WTC11 (cell line): Measurements from ENCODE around the gene PLIN5. TPM values are rescaled to one million over a fixed set of nuclear protein-coding genes. Genes with fewer than 3 reads are reported as not detected.

Source experiments
- ATAC-seq: fragments of 200-7000 bp; cut with Tn5 transposase; 2 replicates; pipeline ENCODE4 v1.10.0; 2021; ENCODE audit warnings: mild to moderate bottlenecking, moderate library complexity
- CTCF ChIA-PET: fragments of 300-600 bp; sonication (Branson Sonifier 250); formaldehyde crosslinking; loops from one replicate; lab custom pipeline; 2021; ENCODE audit warnings: antibody characterized with exemption; lab: Charles Lee
- POLR2A ChIA-PET: fragments of 350-600 bp; sonication (Branson Sonifier 250); formaldehyde crosslinking; loops from one replicate; lab custom pipeline; 2021; ENCODE audit warnings: antibody characterized with exemption; lab: Charles Lee
- DNase-seq: peaks from one replicate; pipeline ENCODE4 v3.0.0; 2021; ENCODE audit warnings: low spot score
- H3K27ac Mint-ChIP-seq: 2 replicates; pipeline ENCODE4 v1.8.0; 2021; ENCODE audit warnings: mixed read lengths
- H3K27me3 Mint-ChIP-seq: 2 replicates; pipeline ENCODE4 v1.8.0; 2021; ENCODE audit warnings: low read depth, mild to moderate bottlenecking, moderate library complexity, mixed read lengths
- H3K36me3 Mint-ChIP-seq: 2 replicates; pipeline ENCODE4 v1.8.0; 2021; ENCODE audit warnings: mixed read lengths
- H3K4me1 Mint-ChIP-seq: 2 replicates; pipeline ENCODE4 v1.8.0; 2022; ENCODE audit warnings: mixed read lengths
- H3K4me3 Mint-ChIP-seq: 2 replicates; pipeline ENCODE4 v1.8.0; 2021; ENCODE audit warnings: mild to moderate bottlenecking, moderate library complexity, mixed read lengths
- H3K9me3 Mint-ChIP-seq: 2 replicates; pipeline ENCODE4 v1.8.0; 2021; ENCODE audit warnings: mixed read lengths
- CBFB ChIP-seq: sonication (generic); formaldehyde crosslinking; IDR thresholded peaks from 2 replicates; pipeline ENCODE4 v1.8.1; 2022; ENCODE audit warnings: mild to moderate bottlenecking, low read depth, missing genetic modification reagents
- ELF4 ChIP-seq: sonication (generic); formaldehyde crosslinking; IDR thresholded peaks from 2 replicates; pipeline ENCODE4 v1.8.1; 2022; ENCODE audit warnings: low read depth, mild to moderate bottlenecking, moderate library complexity, missing genetic modification reagents
- ETV6 ChIP-seq: sonication (generic); formaldehyde crosslinking; IDR thresholded peaks from 2 replicates; pipeline ENCODE4 v1.8.1; 2022; ENCODE audit warnings: mild to moderate bottlenecking, missing genetic modification reagents
- FOXP1 ChIP-seq: sonication (generic); formaldehyde crosslinking; IDR thresholded peaks from 2 replicates; pipeline ENCODE4 v1.8.0; 2022; ENCODE audit warnings: missing genetic modification reagents, mild to moderate bottlenecking, moderate library complexity, borderline replicate concordance
- IRF2 ChIP-seq: sonication (generic); formaldehyde crosslinking; IDR thresholded peaks from 2 replicates; pipeline ENCODE4 v1.8.0; 2022; ENCODE audit warnings: low read depth, missing genetic modification reagents, borderline replicate concordance
- TEAD1 ChIP-seq: sonication (generic); formaldehyde crosslinking; IDR thresholded peaks from 2 replicates; pipeline ENCODE4 v1.8.0; 2022; ENCODE audit warnings: mild to moderate bottlenecking, missing genetic modification reagents
- ZBTB21 ChIP-seq: sonication (generic); formaldehyde crosslinking; IDR thresholded peaks from 2 replicates; pipeline ENCODE4 v1.8.1; 2023; ENCODE audit warnings: mild to moderate bottlenecking, missing genetic modification reagents, borderline replicate concordance
- ZNF219 ChIP-seq: sonication (generic); formaldehyde crosslinking; IDR thresholded peaks from 2 replicates; pipeline ENCODE4 v1.8.0; 2023; ENCODE audit warnings: missing genetic modification reagents, mild to moderate bottlenecking, borderline replicate concordance
- total RNA-seq: library from RNA; stranded (reverse); gene quantifications from 3 replicates; pipeline ENCODE4 v1.2.3, GENCODE V29; 2021
- TF ChIP-seq, protein P1 (sequence below): fragments of 200-600 bp; IDR thresholded peaks from 2 replicates; pipeline ENCODE4 v1.8.0; 2022; ENCODE audit warnings: antibody characterized with exemption
- TF ChIP-seq, protein P2 (sequence below): sonication (generic); formaldehyde crosslinking; IDR thresholded peaks from 2 replicates; pipeline ENCODE4 v1.8.0; 2022; ENCODE audit warnings: mild to moderate bottlenecking, missing genetic modification reagents
- TF ChIP-seq, protein P3 (sequence below): sonication (generic); formaldehyde crosslinking; IDR thresholded peaks from 2 replicates; pipeline ENCODE4 v1.8.1; 2023; ENCODE audit warnings: mild to moderate bottlenecking, missing genetic modification reagents, moderate library complexity
- TF ChIP-seq, protein P4 (sequence below): sonication (generic); formaldehyde crosslinking; IDR thresholded peaks from 2 replicates; pipeline ENCODE4 v1.8.0; 2023; ENCODE audit warnings: missing genetic modification reagents
- TF ChIP-seq, protein P5 (sequence below): fragments of 250-450 bp; sonication (Bioruptor Pico); IDR thresholded peaks from 2 replicates; pipeline ENCODE4 v1.9.0; 2021; ENCODE audit warnings: mild to moderate bottlenecking, borderline replicate concordance
- TF ChIP-seq, protein P6 (sequence below): sonication (generic); formaldehyde crosslinking; IDR thresholded peaks from 2 replicates; pipeline ENCODE4 v1.8.1; 2022; ENCODE audit warnings: mild to moderate bottlenecking, moderate library complexity, missing genetic modification reagents
- TF ChIP-seq, protein P7 (sequence below): sonication (generic); formaldehyde crosslinking; IDR thresholded peaks from 2 replicates; pipeline ENCODE4 v1.8.1; 2022; ENCODE audit warnings: low read depth, missing genetic modification reagents, borderline replicate concordance

Gene PLIN5
- total RNA-seq, 1 experiment from 2014 or later = 3.9 TPM

DNA sequence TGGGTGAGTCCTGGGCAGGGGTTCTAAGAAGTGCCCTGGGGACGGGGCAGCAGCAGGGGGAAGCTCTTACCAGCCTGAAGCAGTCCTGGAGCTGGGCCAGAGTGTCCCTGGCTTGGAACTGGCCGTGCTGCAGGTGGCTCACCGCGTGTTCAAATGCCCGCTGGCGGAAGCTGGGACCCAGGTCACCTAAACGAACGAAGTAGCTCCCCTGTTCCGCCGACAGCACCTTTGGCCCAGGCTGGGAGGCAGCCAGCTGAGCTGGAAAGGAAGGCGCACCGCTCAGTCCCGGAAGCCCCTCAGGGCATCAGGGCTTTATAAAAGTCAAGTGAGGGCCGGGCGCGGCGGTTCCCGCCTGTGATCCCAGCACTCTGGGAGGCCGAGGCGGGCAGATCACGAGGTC is 26.3 kb downstream of the PLIN5 start (continued):
- TF ChIP-seq, protein P1, sequence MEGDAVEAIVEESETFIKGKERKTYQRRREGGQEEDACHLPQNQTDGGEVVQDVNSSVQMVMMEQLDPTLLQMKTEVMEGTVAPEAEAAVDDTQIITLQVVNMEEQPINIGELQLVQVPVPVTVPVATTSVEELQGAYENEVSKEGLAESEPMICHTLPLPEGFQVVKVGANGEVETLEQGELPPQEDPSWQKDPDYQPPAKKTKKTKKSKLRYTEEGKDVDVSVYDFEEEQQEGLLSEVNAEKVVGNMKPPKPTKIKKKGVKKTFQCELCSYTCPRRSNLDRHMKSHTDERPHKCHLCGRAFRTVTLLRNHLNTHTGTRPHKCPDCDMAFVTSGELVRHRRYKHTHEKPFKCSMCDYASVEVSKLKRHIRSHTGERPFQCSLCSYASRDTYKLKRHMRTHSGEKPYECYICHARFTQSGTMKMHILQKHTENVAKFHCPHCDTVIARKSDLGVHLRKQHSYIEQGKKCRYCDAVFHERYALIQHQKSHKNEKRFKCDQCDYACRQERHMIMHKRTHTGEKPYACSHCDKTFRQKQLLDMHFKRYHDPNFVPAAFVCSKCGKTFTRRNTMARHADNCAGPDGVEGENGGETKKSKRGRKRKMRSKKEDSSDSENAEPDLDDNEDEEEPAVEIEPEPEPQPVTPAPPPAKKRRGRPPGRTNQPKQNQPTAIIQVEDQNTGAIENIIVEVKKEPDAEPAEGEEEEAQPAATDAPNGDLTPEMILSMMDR = no peak
- TF ChIP-seq ZBTB21 (CRISPR knock-in tag) = no peak
- TF ChIP-seq ETV6 (CRISPR knock-in tag) = no peak
- TF ChIP-seq, protein P2, sequence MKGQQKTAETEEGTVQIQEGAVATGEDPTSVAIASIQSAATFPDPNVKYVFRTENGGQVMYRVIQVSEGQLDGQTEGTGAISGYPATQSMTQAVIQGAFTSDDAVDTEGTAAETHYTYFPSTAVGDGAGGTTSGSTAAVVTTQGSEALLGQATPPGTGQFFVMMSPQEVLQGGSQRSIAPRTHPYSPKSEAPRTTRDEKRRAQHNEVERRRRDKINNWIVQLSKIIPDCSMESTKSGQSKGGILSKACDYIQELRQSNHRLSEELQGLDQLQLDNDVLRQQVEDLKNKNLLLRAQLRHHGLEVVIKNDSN (CRISPR knock-in tag) = no peak
- no peak for TF ChIP-seq TEAD1
- TF ChIP-seq IRF2 (CRISPR knock-in tag) = no peak

DNA sequence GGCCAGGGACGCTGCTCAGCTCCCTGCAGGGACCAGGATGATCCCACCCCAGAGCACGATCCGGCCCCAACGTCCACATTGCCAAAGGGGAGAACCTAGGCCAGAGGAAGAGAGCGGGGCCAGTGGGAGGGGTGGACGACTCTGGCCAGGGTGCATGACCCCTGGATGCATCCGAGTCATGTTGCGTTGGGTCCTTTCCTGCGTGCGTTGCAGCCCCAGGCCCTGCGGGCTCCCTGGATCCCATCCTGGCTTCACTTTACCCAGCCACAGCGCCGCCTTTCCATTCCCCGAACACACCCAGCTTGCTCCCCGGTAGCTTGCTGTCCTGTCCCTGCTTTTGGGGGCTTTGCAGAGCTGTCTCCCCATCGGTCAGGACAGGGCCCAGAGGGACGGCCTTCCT is 27.2 kb downstream of the PLIN5 start:
- H3K4me1 Mint-ChIP-seq = no peaks in the 10 kb centered on the region
- no peak for DNase-seq
- peaks cover 9% of the 10 kb centered on the region; the same call in 1 of the 2 replicates for H3K36me3 Mint-ChIP-seq
- no peak overlapping the region for H3K4me3 Mint-ChIP-seq
- no peaks in the 10 kb centered on the region for H3K9me3 Mint-ChIP-seq
- peaks cover 57% of the 10 kb centered on the region for H3K27me3 Mint-ChIP-seq
- POLR2A ChIA-PET = interaction anchor here (1.3 kb wide), 1 partner anchor 27 kb away, joined by 4 read pairs; the partner anchor contains the start of gene PLIN5
- no peak for TF ChIP-seq IRF2 (CRISPR knock-in tag)
- TF ChIP-seq, all 79 proteins: peak for 0
- no peak overlapping the region for H3K27ac Mint-ChIP-seq
- CTCF ChIA-PET = interaction anchor here (1.9 to 2.4 kb wide), 3 partner anchors 15 to 169 kb away, joined by 6 to 11 read pairs (median 7); no protein-coding TSS in a partner anchor
- no peak for ATAC-seq

DNA sequence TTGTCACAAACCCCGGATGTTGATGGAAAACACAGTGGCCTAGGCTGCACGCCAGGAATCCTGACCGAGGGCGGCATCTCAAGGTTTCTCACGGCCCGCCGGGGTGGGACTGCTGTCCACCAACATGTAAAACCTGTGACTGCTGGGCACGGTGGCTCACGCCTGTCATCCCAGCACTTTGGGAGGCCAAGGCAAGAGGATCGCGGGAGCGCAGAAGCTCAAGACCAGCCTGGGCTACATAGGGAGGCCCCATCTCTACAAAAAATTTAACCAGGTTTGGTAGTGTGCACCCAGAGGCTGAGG is 27.9 kb downstream of the PLIN5 start:
- ChIA-PET POLR2A (no interaction called here), CTCF (interaction anchor here (1.9 to 2.4 kb wide), 2 partner anchors 16 to 18 kb away, joined by 7 to 11 read pairs; no protein-coding TSS in a partner anchor)
- Mint-ChIP-seq H3K27ac (no peak overlapping the region), H3K4me3 (no peak overlapping the region), H3K9me3 (no peaks in the 10 kb centered on the region), H3K36me3 (peaks cover 10% of the 10 kb centered on the region), H3K27me3 (peaks cover 50% of the 10 kb centered on the region), H3K4me1 (no peaks in the 10 kb centered on the region)
- TF ChIP-seq, protein P3, sequence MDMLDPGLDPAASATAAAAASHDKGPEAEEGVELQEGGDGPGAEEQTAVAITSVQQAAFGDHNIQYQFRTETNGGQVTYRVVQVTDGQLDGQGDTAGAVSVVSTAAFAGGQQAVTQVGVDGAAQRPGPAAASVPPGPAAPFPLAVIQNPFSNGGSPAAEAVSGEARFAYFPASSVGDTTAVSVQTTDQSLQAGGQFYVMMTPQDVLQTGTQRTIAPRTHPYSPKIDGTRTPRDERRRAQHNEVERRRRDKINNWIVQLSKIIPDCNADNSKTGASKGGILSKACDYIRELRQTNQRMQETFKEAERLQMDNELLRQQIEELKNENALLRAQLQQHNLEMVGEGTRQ (CRISPR knock-in tag) = no peak
- TF ChIP-seq ELF4 (CRISPR knock-in tag) (no peak), CBFB (CRISPR knock-in tag) (no peak)
- TF ChIP-seq, protein P4, sequence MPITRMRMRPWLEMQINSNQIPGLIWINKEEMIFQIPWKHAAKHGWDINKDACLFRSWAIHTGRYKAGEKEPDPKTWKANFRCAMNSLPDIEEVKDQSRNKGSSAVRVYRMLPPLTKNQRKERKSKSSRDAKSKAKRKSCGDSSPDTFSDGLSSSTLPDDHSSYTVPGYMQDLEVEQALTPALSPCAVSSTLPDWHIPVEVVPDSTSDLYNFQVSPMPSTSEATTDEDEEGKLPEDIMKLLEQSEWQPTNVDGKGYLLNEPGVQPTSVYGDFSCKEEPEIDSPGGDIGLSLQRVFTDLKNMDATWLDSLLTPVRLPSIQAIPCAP (CRISPR knock-in tag) = no peak
- DNase-seq (no peak), ATAC-seq (no peak)

DNA sequence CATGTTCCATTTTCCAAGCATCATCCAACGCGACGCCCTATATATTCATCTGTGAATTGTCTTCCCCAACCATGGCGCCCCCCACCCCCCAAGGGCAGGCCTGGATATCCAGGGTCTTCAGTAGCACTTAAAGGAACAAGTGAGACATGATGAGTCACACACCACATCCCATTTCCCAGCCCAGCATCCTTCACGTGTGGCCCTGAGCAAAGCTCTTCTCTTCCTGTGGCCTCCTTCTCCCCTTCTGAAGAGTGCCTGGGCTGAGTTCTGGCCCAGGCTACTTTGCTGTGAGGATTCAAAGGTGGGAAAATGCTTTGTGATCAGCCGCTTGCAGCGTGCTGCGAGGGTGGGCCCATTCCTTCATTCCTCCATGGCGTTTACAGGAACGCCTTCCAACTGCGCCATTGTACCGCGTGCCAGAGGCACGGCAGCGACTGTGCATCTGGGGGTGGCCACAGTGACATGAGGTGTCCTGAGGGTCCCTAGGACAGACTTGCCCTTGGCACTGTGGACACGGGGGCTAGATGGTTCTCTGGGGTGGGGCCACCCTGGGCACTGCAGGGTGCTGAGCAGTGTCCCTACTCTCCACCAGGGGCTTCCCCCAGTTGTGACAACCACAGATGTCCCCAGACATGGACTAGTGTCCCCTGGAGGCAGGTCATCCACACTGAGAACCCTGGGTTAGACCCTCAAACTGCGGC is 28.4 kb downstream of the PLIN5 start:
- ATAC-seq = no peak
- Mint-ChIP-seq H3K4me3 (no peak overlapping the region), H3K27ac (no peak overlapping the region), H3K9me3 (no peaks in the 10 kb centered on the region), H3K36me3 (peaks cover 11% of the 10 kb centered on the region), H3K27me3 (peaks cover 45% of the 10 kb centered on the region), H3K4me1 (no peaks in the 10 kb centered on the region)
- POLR2A ChIA-PET = no interaction called here
- CTCF ChIA-PET = interaction anchor here (0.5 to 2.4 kb wide), 2 partner anchors 19 to 241 kb away, joined by 3 to 11 read pairs; no protein-coding TSS in a partner anchor
- DNase-seq = no peak
- TF ChIP-seq, protein P5, sequence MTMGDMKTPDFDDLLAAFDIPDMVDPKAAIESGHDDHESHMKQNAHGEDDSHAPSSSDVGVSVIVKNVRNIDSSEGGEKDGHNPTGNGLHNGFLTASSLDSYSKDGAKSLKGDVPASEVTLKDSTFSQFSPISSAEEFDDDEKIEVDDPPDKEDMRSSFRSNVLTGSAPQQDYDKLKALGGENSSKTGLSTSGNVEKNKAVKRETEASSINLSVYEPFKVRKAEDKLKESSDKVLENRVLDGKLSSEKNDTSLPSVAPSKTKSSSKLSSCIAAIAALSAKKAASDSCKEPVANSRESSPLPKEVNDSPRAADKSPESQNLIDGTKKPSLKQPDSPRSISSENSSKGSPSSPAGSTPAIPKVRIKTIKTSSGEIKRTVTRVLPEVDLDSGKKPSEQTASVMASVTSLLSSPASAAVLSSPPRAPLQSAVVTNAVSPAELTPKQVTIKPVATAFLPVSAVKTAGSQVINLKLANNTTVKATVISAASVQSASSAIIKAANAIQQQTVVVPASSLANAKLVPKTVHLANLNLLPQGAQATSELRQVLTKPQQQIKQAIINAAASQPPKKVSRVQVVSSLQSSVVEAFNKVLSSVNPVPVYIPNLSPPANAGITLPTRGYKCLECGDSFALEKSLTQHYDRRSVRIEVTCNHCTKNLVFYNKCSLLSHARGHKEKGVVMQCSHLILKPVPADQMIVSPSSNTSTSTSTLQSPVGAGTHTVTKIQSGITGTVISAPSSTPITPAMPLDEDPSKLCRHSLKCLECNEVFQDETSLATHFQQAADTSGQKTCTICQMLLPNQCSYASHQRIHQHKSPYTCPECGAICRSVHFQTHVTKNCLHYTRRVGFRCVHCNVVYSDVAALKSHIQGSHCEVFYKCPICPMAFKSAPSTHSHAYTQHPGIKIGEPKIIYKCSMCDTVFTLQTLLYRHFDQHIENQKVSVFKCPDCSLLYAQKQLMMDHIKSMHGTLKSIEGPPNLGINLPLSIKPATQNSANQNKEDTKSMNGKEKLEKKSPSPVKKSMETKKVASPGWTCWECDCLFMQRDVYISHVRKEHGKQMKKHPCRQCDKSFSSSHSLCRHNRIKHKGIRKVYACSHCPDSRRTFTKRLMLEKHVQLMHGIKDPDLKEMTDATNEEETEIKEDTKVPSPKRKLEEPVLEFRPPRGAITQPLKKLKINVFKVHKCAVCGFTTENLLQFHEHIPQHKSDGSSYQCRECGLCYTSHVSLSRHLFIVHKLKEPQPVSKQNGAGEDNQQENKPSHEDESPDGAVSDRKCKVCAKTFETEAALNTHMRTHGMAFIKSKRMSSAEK (CRISPR knock-in tag) = no peak
- TF ChIP-seq ZNF219 (CRISPR knock-in tag) (no peak), FOXP1 (CRISPR knock-in tag) (no peak), ZBTB21 (CRISPR knock-in tag) (no peak)
- TF ChIP-seq, protein P6, sequence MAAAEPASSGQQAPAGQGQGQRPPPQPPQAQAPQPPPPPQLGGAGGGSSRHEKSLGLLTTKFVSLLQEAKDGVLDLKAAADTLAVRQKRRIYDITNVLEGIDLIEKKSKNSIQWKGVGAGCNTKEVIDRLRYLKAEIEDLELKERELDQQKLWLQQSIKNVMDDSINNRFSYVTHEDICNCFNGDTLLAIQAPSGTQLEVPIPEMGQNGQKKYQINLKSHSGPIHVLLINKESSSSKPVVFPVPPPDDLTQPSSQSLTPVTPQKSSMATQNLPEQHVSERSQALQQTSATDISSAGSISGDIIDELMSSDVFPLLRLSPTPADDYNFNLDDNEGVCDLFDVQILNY (CRISPR knock-in tag) = no peak
- TF ChIP-seq, protein P7, sequence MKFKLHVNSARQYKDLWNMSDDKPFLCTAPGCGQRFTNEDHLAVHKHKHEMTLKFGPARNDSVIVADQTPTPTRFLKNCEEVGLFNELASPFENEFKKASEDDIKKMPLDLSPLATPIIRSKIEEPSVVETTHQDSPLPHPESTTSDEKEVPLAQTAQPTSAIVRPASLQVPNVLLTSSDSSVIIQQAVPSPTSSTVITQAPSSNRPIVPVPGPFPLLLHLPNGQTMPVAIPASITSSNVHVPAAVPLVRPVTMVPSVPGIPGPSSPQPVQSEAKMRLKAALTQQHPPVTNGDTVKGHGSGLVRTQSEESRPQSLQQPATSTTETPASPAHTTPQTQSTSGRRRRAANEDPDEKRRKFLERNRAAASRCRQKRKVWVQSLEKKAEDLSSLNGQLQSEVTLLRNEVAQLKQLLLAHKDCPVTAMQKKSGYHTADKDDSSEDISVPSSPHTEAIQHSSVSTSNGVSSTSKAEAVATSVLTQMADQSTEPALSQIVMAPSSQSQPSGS (CRISPR knock-in tag) = no peak
